GM12878 (cell line): ENCODE data around the gene GARRE1. TPM values are rescaled to one million over a fixed set of nuclear protein-coding genes. Genes with fewer than 3 reads are reported as not detected.

Source experiments
- ATAC-seq: fragments of 200-7000 bp; cut with Tn5 transposase; 3 replicates; pipeline ENCODE4 v1.9.1; 2020; ENCODE audit warnings: mild to moderate bottlenecking, moderate library complexity
- BruUV-seq: library from RNA; stranded (reverse); fragments of 400-500 nt; replicated peaks from 2 replicates; lab custom pipeline; 2021; lab: Mats Ljungman, UMichigan
- CTCF ChIA-PET: fragments of 300-600 bp; sonication (Branson Sonifier 250); formaldehyde crosslinking; extraction: SDS; loops from one replicate; lab custom pipeline; 2021; ENCODE audit warnings: inconsistent platforms; lab: Yijun Ruan, JAX
- POLR2A ChIA-PET: fragments of 350-600 bp; formaldehyde crosslinking; extraction: SDS; loops from one replicate; lab custom pipeline; 2021; ENCODE audit warnings: inconsistent platforms; lab: Charles Lee
- RAD21 ChIA-PET: fragments of 300-600 bp; sonication (Branson Sonifier 250); formaldehyde crosslinking; loops from one replicate; lab custom pipeline; 2023; ENCODE audit warnings: antibody characterized with exemption; ENCODE audit not compliant: unreplicated experiment; lab: Charles Lee
- SMC1A ChIA-PET: fragments of 300-600 bp; sonication (Branson Sonifier 250); formaldehyde crosslinking; loops from one replicate; lab custom pipeline; 2023; ENCODE audit not compliant: unreplicated experiment, uncharacterized antibody; lab: Charles Lee
- DNase-seq: peaks from one replicate; pipeline ENCODE4 v3.0.0-alpha.2; 2011; ENCODE audit warnings: low read depth, low spot score
- FAIRE-seq: peaks from 3 replicates; lab custom pipeline; 2011; peaks lifted over from hg19 to GRCh38; lab: Jason Lieb, UNC
- H2AFZ ChIP-seq: 2 replicates; pipeline ENCODE4 v1.6.0; 2011; ENCODE audit warnings: low read depth, low read length, control low read depth; ENCODE audit not compliant: control insufficient read depth
- H3K27ac ChIP-seq: 2 replicates; pipeline ENCODE4 v1.5.1; 2011; ENCODE audit warnings: control low read depth; ENCODE audit not compliant: control insufficient read depth, insufficient read depth
- H3K27me3 ChIP-seq, 2 experiments: replicated peaks in 1 of 2; 2 replicates each; pipeline versions ENCODE4 v1.6.0 to v1.6.1; 2011; ENCODE audit warnings: low read length in 1 of 2; ENCODE audit not compliant: control insufficient read depth in 2 of 2, insufficient read depth in 2 of 2
- H3K36me3 ChIP-seq, 2 experiments: 2 replicates each; pipeline ENCODE4 v1.5.1; 2011; ENCODE audit warnings: low read length in 1 of 2; ENCODE audit not compliant: control insufficient read depth in 2 of 2, insufficient read depth in 2 of 2
- H3K4me1 ChIP-seq: 2 replicates; pipeline ENCODE4 v1.6.1; 2011; ENCODE audit warnings: mild to moderate bottlenecking, low read length, moderate library complexity, mixed read lengths; ENCODE audit not compliant: control insufficient read depth, insufficient read depth
- H3K4me2 ChIP-seq: 2 replicates; pipeline ENCODE4 v1.6.0; 2011; ENCODE audit warnings: control low read depth; ENCODE audit not compliant: control insufficient read depth, insufficient read depth
- H3K4me3 ChIP-seq: fragments of 200-600 bp; sonication (generic); 2 replicates; pipeline ENCODE4 v1.5.1; 2016
- H3K79me2 ChIP-seq: 2 replicates; pipeline ENCODE4 v1.6.0; 2011; ENCODE audit warnings: low read length; ENCODE audit not compliant: control insufficient read depth, insufficient read depth
- H3K9ac ChIP-seq: 2 replicates; pipeline ENCODE4 v1.8.0; 2011; ENCODE audit warnings: low read length, control low read depth, mixed read lengths; ENCODE audit not compliant: control insufficient read depth, insufficient read depth
- H3K9me3 ChIP-seq: replicated peaks from 3 replicates; pipeline ENCODE4 v1.5.1; 2011; ENCODE audit warnings: mild to moderate bottlenecking, low read length; ENCODE audit not compliant: control insufficient read depth, insufficient read depth
- H4K20me1 ChIP-seq: 2 replicates; pipeline ENCODE4 v1.6.0; 2011; ENCODE audit not compliant: control insufficient read depth, insufficient read depth
- E2F8 ChIP-seq: fragments of 450-650 bp; IDR thresholded peaks from 2 replicates; pipeline ENCODE4 v1.6.1; 2018; ENCODE audit warnings: mild to moderate bottlenecking, low read depth, moderate library complexity; ENCODE audit not compliant: partially characterized antibody
- RBBP5 ChIP-seq: fragments of 200-600 bp; sonication (generic); conservative IDR thresholded peaks from 2 replicates; pipeline ENCODE4 v1.6.1; 2016
- SIN3A ChIP-seq: IDR thresholded peaks from 2 replicates; pipeline ENCODE4 v1.6.1; 2012; ENCODE audit warnings: low read depth, low read length, improper control_type of control experiment
- TCF12 ChIP-seq: IDR thresholded peaks from 2 replicates; pipeline ENCODE4 v1.6.1; 2011; ENCODE audit warnings: low read depth, mild to moderate bottlenecking, low read length
- WGBS: methylation state at CpG from one replicate; pipeline ENCODE4 v1.1.6; 2016; ENCODE audit warnings: low lambda C conversion rate; ENCODE audit not compliant: insufficient replicate concordance, insufficient coverage; ENCODE audit errors: missing lambda C conversion rate; 5-methylcytosine and 5-hydroxymethylcytosine counted together
- in situ Hi-C: fragments of 300-500 bp; cut with MboI; formaldehyde crosslinking; loops from 9 replicates; pipeline ENCODE4 v1.14.3; 2018; ENCODE audit warnings: mixed read lengths
- intact Hi-C: fragments of 100-400 bp; cut with micrococcal nuclease; formaldehyde crosslinking; loops from one replicate; pipeline ENCODE4 v1.14.2; 2022; ENCODE audit not compliant: unreplicated experiment
- polyA plus RNA-seq, 11 experiments: library from polyadenylated mRNA; depleted of rRNA in 4 of 11; unstranded in 6 of 11; stranded (reverse) in 5 of 11; fragments of >200 nt; fragmentation: Nextera tagmentation in 4 of 11; fragmentation: Illumina TruSeq in 1 of 11; extraction: Ambion mirVana in 4 of 11; extraction: Trizol in 1 of 11; gene quantifications; 1 replicate in 1 of 11; 2 replicates in 10 of 11; pipeline versions ENCODE4 v1.2.1 to v1.2.3, GENCODE V29; 2011 to 2016; ENCODE audit warnings: inconsistent platforms in 2 of 11, missing spikeins in 2 of 11, low read depth in 1 of 11
- total RNA-seq, 4 experiments: library from RNA; depleted of rRNA in 3 of 4; stranded (reverse); fragments of >200 nt in 3 of 4; fragmentation: Illumina TruSeq in 1 of 4; extraction: Trizol in 1 of 4; gene quantifications; 2 replicates each; pipeline versions ENCODE4 v1.2.1 to v1.2.3, GENCODE V29; 2013 to 2021

Gene GARRE1
- total and polyA plus RNA-seq, 10 of the 15 experiments (the other 5 are each of a cell fraction or from before 2014, with no cell fraction given): 1.1 to 9.4 (median 5.1) TPM

GRCh38 chr19:34256835-34257558 is 2.6 kb downstream of the GARRE1 start:
- Histone ChIP-seq H3K79me2 (peaks cover 5% of the 10 kb centered on the region), H3K36me3 (no peaks in the 10 kb centered on the region; a peak in 1 of 4 replicates), H3K4me1 (peaks cover 5% of the 10 kb centered on the region), H3K4me3 (no peak overlapping the region), H4K20me1 (no peaks in the 10 kb centered on the region), H3K9me3 (no peaks in the 10 kb centered on the region), H2AFZ (no peak overlapping the region), H3K27ac (no peak overlapping the region)
- ChIA-PET SMC1A (interaction anchor here (0.7 kb wide), 1 partner anchor 836 kb away, joined by 3 read pairs; no protein-coding TSS in a partner anchor), POLR2A (interaction anchor here (0.6 to 0.7 kb wide), 3 partner anchors 75 to 810 kb away, joined by 3 to 4 read pairs (median 3); no protein-coding TSS in a partner anchor), RAD21 (interaction anchor here (0.6 kb wide), 1 partner anchor 76 kb away, joined by 3 read pairs; no protein-coding TSS in a partner anchor)
- WGBS: 89% methylated on average over 5 of the region's 5 CpGs
- DNase-seq: no peak
- intact Hi-C loops (no loop called here), in situ Hi-C loops (no loop called here)
- no peak for ATAC-seq
- TSS peak; percentile 44 for BruUV-seq
- TF ChIP-seq TCF12 (no peak), E2F8 (no peak), RBBP5 (no peak), SIN3A (no peak)
- TF ChIP-seq, all 136 proteins: peak for 0
- FAIRE-seq: no peak
- Histone ChIP-seq H3K4me2 (no peak overlapping the region), H3K27me3 (no peaks in the 10 kb centered on the region), H3K9ac (no peak overlapping the region)
- CTCF ChIA-PET: interaction anchor here (0.7 kb wide), 1 partner anchor 13 kb away, joined by 3 read pairs; no protein-coding TSS in a partner anchor
